HG03095 (cell line): ENCODE measurements around the gene LRRC7.

ENCODE experiments used
- ATAC-seq: cut with Tn5 transposase; IDR thresholded peaks from one replicate; pipeline ENCODE4 v1.9.1; 2021; ENCODE audit warnings: moderate library complexity; ENCODE audit not compliant: unreplicated experiment

Gene LRRC7

DNA sequence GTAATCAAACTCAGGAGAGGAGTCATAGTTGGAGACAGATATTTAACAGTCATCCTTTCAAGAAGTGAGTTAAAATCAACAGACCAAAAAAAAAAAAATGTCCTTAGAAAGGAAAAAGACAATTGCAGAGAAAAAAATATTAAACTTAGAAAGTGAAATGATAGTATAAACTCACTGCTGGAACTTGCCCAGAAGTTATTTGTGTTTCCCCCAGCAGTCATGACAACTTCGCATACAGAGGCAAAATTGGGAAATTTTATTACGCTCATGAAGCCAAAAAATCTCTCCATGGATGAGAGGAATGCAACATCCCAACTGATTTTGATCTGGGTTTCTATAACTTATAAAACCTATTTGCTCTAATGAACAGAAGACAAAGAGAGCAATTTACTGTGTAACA, 198.2 kb downstream of the LRRC7 start:
- no peak for ATAC-seq

DNA sequence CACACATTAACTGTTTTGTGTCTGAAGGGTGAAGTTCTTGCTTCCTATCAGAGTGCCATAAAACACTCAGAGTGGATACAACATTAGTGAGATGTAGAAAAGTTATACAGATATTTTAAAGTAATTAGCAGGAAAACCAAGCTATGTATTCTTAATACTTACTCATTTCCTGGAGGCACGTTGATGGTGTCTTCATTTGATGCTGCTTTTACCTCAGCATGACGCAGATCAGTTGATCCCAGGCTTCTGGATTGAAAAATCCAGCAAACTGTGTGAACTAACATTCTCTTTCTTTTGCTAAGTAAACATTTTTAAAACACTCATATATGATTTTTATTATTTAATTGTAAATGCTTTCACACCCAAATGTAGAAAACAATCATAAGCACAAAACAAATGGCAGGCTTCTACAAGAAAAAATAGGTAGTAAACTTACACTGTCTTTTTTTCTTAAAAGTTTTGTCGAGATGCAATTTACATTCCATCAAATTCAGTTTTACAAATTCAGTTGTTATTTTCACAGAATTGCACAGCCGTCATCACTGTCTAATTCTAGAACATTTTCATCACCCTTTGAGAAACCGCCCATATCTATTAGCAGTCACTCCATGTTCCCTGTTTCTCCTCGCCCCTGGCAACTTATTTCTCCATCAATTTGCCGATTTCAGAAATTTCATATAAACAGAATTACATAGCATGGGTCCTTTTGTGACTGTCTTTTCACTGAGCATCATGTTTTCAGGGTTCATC, 198.9 kb downstream of the LRRC7 start:
- no peak for ATAC-seq

DNA sequence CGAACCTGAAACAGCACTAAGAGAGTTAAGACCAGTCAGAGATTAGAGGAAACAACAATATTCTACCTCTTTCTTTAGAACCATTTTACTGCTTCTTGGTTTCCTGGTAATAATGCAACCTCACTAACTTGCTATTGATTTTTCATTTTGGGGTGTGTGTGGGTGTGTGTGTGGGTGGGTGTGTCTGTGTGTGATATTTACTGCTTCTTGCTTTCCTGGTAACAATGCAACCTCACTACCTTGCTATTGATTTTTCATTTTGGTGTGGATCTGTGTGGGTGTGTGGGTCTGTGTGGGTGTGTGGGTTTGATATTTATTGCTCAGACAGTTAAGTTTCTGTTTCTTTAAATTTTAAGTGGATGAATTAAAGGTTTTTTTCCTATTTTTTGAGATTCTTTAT, 208.8 kb downstream of the LRRC7 start:
- no peak for ATAC-seq

DNA sequence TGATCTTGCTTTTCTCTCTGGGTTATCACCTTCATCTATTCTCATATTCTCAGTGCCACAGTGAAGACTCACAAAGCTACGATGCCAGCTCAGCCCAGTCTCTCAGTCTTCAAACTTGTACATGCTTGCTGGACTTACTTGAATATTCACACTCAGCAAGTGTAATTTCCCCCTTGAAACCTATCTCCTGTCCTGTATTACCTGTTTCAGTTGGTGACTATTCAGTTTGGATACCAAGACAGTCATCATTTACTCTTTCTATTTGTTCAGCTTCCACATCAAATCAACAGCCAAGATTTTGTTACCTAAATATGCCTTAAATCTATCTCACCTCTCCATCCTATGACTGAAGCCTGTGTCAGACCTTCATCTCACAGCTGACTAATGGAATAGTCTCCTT, 209.7 kb downstream of the LRRC7 start:
- ATAC-seq: no peak

DNA sequence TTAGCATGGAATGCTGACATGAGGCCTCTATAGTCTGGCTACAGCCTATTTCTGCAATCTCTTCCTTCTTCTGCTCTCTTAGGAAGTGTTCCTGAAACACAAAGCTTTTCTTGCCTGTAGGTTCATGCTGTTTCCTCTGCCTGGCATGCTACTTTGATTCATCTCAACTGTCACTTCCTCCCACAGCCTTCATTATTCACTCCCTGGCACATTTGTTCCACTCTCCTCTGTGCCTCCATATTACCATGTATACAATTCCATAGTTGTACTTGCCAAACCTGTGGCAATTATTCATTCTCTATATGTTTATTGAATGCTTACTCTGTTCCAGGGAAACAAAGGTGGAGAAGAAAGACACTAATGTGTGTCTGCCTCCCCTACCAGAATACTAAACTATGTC, 210.2 kb downstream of the LRRC7 start:
- ATAC-seq: no peak

DNA sequence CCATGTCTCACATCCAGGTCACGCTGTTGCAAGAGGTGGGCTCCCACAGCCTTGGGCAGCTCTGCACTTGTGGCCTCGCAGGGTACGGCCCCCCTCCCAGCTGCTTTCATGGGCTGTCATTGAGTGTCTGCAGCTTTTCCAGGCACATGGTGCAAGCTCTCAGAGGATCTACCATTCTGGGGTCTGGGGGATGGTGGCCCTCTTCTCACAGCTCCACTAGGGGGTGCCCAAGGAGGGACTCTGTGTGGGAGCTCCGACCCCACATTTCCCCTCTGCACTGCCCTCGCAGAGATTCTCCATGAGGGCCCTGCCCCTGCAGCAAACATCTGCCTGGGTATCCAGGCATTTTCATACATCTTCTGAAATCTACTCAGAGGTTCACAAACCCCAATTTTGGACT, 219.4 kb downstream of the LRRC7 start:
- ATAC-seq: no peak

DNA sequence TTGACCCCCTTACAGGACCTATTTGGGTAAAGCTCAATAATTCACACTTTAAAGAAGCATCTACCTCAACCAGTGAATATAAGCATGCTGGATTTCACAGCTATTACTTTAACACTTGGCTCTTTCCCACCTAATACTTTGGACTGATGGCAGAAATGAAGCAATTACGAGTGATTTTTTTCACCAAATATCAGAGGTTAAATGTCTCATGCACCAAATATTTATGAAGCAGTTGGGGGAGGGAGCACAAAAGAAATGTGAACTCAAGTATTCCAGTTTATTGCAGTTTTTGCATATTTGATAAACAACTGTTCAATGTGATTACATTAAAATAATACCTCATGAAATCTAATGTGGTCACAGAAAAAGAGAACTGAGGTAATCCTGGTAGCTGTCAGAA, 223.6 kb downstream of the LRRC7 start:
- no peak for ATAC-seq

DNA sequence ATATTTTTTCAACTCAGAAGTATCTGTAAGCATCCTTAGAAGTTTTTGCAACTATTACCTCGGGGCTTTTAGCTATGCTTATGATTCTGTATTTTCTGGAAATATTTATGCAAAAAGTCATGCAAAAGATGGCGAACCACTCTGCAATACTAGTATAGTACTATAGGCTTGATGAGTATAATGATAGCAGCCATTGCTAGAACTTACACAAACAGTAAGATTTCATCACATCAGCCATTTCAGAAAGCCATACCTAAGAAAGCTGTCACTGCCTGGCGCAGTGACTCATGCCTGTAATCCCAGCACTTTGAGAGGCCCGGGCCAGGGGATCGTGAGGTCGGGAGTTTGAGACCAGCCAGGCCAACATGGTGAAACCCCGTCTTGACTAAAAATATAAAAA, 227.1 kb downstream of the LRRC7 start:
- ATAC-seq: no peak

DNA sequence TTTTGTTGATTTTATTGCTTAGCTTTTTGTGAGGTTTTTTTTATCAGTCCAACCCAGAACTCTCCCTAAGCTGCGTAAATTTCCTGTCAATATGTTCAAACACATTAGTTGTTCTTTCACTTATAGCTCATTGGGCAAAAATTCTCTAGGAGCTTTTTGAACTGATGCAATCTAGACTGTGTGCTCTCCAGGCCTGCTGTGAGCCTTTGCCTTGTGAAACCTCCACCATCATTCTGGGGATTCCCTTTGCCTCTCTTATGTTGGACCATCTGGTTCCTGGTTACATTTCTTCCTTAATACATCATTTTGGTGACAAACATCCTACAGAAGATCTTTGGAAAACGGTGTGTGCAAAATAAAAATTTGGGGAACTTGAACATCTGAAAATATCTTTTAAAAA, 247.2 kb downstream of the LRRC7 start:
- no peak for ATAC-seq

DNA sequence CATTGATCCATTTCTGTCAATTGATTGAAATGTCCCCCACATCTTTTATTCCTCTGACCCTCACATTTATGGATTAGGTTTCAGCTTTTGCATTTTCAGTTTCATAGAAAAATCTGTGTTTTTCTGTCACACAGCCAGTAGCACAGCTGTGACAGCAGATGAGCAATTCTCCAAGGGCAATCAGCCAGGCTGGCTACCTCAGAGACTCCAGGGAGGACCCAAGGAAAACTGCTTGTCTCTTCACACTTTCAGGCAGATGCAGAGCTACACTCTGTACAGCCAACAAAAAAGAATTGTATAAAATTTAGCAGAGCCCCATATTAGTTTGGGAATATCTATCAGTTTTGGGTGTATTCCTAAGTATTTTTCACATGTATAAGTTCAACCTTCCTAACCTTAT, 257.2 kb downstream of the LRRC7 start:
- ATAC-seq: no peak

DNA sequence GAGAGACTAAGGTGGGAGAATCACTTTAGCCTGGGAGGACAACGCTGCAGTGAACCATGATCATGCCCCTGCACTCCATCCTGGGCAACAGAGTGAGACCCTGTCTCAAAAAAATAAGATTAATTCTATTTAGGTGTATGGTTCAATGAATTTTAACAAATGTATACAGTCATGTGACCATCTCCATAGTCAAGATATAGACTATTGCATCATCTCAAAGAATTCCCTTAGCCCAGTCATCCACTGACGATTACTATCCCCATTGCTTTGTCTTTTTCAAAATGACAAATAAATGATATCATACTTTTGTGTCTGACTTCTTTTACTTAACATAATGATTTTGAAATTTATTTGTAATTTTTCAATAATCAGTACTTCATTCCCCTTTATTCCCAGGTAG, 260.0 kb downstream of the LRRC7 start:
- ATAC-seq: no peak

DNA sequence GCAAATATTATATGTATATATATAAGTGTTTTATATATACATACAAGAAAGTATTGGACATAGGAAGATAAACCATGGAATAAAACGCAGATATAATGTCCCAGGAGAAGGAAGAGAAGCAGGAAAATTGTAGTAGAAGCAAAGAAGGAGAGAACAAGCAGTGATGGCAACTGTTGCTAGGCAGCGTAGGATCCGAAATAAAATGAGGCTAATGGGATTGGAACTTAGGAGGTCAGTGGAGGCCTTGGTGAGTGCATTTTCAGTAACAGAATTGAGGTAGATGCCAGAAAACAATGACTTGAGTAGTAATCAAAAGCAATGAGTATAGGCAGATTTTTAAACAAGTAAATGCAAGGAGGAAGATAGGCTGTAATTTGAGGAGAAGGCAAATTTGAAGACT, 265.8 kb downstream of the LRRC7 start:
- no peak for ATAC-seq

DNA sequence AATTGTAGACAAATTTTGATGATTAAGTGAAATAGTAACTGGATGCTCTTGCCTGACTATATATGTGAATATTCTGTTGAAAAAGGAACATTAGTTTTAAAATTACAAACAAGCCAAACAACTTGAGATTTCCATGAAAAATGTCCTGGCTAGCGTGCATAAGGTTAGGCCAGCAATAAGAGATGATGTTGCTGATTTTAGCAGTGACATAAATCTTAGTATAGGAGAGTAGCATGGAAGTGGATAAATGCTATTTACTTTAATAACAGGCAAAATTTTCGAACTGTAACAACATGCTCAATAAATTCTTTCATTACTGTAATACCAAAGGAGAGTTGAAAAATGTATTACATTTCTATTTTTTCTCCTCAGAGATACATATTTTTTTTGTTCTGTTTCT, 266.6 kb downstream of the LRRC7 start:
- ATAC-seq: no peak

DNA sequence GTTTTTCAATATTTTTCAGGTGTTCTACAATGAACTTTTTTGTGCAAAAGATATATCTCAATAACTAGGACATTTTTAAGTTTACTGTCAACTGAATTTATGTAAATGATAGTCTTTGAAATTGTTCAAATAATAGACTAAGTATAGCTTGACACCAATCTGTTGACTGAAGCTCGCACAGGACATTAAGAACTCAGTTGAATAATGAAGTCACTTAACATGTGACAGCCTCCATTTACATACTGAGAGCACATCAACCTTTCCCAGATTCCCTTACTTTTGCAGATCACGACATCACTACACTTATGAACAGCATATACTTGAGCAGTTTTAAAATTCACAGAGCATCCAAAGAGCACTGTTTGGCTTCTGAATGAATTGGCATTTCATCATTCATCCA, 268.2 kb downstream of the LRRC7 start:
- ATAC-seq: no peak

DNA sequence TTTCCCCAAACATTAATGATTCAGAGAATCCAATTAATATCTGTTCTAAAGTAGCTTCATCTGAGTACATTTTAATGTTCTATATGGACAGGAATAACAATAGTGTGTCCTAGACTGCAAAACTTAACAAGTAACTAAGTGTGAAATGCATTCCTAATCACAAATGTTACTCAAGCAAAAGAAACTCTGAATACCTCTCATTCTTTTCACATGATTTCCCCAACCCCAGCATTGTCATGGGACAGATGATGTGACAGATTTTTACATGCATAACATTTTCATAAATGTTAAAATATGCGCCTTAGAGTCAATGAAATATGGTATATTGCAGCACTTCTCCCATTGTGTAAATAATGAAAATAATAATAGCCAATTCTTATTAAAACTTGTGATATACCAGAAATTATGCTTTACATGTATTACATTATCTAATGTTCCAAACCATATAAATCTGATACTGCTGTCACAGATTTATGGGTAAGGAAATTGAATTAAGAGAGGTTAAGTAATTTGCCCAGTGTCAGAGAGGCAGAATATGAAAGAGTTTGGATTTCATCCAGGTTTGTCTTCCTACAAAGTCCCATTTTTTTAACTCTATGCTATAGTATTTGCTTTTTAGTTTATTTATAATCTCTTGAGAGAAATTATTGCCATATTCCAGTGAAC, 269.4 kb downstream of the LRRC7 start:
- no peak for ATAC-seq

DNA sequence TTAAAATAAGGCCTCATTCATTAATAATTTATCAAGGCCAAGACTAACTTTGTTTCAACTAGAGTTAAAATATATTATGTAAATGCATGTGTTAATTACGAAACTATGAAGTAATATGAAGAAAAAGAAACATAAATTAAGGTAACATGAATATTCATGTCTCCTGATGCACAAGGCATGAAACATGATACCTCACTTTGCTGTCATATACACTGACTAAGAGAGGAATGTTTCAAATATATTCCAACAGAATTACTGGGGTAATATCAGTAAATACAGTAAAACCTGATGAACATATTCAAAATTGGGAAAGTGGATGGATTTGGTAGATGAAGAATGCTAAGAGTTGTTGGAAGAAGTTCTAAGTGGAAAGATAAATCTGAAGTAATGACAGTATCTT, 274.6 kb downstream of the LRRC7 start:
- no peak for ATAC-seq

DNA sequence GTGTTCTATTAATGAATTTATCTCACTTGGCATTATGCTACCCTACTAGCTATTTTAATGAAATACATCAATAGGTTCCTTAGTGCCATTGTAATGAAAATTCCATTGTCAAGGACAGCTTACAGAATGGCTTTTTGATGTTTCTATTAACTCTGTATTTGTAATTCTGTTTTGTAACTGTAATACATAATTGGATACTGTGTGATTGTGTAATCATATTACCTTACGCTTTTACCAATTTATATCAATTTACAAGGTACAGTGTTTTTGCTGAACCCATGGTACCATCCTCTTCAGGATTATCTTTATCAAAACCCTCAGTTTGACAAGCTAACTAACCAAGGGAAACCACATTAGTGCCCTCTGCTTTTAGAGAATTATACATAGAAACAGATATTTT, 277.9 kb downstream of the LRRC7 start:
- ATAC-seq: no peak

DNA sequence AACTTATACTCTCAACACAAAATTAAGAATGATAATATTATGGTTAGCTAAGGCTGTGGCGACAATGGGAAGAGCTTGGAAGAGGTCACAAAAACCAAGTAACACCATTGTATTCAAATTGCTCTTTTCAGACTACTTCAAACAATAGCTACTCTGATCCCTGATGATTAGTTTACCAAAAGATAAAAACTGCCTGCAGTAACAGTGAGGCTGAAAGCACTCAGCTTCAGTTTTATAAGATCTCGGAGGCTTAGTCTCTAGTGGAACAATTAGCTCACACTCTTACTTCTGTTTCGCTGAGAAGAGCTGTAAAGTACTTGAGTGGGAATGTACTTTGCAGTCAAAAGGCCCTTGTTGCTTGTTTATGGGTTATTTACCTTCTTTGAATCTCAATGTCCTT, 278.5 kb downstream of the LRRC7 start:
- ATAC-seq: no peak

DNA sequence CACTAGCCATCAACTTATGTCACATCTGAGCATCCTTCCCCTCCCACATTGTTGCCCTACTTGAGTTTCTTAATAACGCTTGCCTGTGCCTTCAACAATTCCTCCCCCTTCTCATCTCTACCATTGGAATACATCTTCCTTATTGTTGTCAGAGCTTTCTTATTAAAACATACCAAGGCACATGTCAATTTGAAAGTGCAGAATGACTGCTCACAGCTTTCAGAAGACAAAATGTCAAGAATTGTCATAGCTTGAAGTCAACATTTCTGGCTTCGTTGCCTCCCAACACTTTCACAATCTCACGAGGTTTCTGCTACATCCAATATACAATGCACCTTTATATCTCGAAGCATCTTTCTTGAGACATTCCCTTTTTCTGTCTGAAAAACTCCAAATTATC, 279.9 kb downstream of the LRRC7 start:
- ATAC-seq: no peak

DNA sequence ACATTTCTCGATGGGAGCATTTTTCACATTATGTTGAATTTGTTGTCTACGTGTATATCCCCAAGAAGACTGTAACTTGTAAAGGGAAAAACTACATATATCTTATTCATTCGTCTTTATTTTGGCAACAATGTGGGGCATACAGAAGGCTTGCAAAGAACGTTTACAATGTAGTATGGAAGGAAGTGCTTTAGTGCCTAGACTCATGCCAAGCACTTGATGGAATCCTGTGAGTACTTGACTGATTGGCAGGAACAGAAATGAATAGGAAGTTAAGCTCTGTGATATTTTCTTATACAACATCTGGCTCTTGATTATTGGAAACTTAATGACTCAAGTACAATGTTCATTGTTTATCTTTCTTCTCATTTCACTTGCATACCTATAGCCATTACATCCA, 284.4 kb downstream of the LRRC7 start:
- ATAC-seq: no peak

DNA sequence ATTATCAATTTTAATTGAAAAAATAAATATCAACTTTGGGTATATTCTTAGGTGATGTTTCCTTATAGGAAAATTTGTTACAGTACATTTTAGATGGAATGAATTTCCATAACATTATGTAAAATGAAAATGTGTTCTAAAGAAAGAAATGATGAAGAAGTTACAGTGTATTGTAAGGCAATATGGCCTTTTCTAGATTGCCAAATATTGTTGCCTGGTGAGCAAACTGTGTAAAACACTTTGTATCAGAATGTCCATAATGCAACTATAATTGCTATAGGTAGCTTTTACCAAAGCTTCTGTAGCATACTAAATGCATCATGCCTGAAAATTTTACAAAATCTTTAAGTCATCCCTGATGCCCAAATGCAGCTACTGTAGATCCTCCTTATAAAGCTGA, 285.0 kb downstream of the LRRC7 start:
- ATAC-seq: no peak

DNA sequence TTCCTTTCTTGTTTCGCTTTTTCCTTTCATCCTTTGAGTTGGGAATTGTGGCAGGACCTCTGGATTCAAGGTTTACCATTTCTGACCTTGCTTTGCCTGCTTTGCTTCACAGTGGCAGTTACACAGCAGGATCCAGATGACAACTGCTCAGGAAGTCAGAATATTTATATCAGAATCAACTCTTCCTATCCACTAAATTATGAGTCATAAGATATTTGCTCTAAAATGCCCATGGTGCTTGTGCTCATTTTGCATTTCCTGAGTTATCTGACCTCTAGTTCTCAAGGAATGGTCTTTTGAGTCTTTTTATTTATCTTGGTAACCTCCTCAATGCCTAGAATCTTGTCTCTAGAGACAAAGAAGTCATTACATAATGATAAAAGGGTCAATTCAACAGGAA, 290.8 kb downstream of the LRRC7 start:
- ATAC-seq: no peak

DNA sequence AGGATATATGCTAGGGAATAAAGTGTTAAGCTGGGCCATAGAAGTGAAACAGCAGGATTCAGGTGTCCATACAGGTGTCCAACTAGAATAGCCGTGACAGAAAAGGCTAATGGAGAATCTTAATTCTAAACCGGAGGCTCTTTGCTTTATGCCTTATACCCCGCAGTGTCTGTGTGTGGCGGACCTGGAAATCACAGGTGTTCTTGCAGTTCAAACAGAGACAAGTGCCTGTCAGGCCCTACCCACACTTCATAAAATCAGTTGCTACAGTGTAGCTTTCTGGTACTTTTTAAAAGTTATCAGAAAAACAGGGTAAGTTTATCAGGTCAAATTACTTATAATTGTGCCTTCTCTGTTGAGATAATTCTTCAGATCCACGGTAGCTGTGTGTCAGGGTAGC, 293.9 kb downstream of the LRRC7 start:
- ATAC-seq: no peak
